HepG2 (cell line): ENCODE measurements around the gene DACH2. TPM values are rescaled to one million over a fixed set of nuclear protein-coding genes. Genes with fewer than 3 reads are reported as not detected.
A peak's percentile ranks its signal among the peaks of the same experiment; 100 is the strongest.

Experiments used
- ATAC-seq: fragments of 200-7000 bp; cut with Tn5 transposase; 3 replicates; pipeline ENCODE4 v1.9.1; 2020; ENCODE audit warnings: mild to moderate bottlenecking, moderate library complexity
- BruUV-seq: library from RNA; stranded (reverse); fragments of 400-500 nt; replicated peaks from 2 replicates; lab custom pipeline; 2021; lab: Mats Ljungman, UMichigan
- CTCF ChIA-PET: fragments of 300-600 bp; formaldehyde crosslinking; extraction: SDS; loops from one replicate; lab custom pipeline; 2021; ENCODE audit warnings: low total read pairs, inconsistent platforms, low intra/inter-chr PET ratio; lab: Yijun Ruan, JAX
- POLR2A ChIA-PET: fragments of 350-600 bp; sonication (Branson Sonifier 250); formaldehyde crosslinking; loops from one replicate; lab custom pipeline; 2020; ENCODE audit warnings: antibody characterized with exemption, inconsistent platforms; lab: Yijun Ruan, JAX
- DNase-seq: peaks from one replicate; pipeline ENCODE4 v3.0.0-alpha.2; 2015; ENCODE audit warnings: low spot score
- FAIRE-seq: peaks from 3 replicates; lab custom pipeline; 2011; peaks lifted over from hg19 to GRCh38; lab: Jason Lieb, UNC
- H2AFZ ChIP-seq: one replicate; pipeline ENCODE4 v1.6.1; 2011; ENCODE audit warnings: low read length, inconsistent platforms
- H3K27ac ChIP-seq: fragments of 300-600 bp; 3 replicates; pipeline ENCODE4 v1.8.0; 2011; ENCODE audit warnings: mixed run types, mild to moderate bottlenecking, mixed read lengths, low read length, inconsistent platforms; ENCODE audit not compliant: insufficient read depth; ENCODE audit errors: extremely low read length
- H3K27me3 ChIP-seq, 2 experiments: fragments of 200-600 bp in 1 of 2; 2 replicates in 1 of 2; 3 replicates in 1 of 2; pipeline versions ENCODE4 v1.6.0 to v1.8.0; 2011; ENCODE audit warnings: low read length in 2 of 2, mild to moderate bottlenecking in 2 of 2, moderate library complexity in 2 of 2, inconsistent platforms in 1 of 2; ENCODE audit not compliant: insufficient read depth in 2 of 2, control insufficient read depth in 1 of 2
- H3K36me3 ChIP-seq, 2 experiments: fragments of 200-600 bp in 1 of 2; replicated peaks in 1 of 2; 2 replicates in 1 of 2; 3 replicates in 1 of 2; pipeline versions ENCODE4 v1.5.1 to v1.8.0; 2011; ENCODE audit warnings: low read length in 2 of 2, inconsistent platforms in 1 of 2; ENCODE audit not compliant: insufficient read depth in 2 of 2, control insufficient read depth in 1 of 2
- H3K4me1 ChIP-seq: 2 replicates; pipeline ENCODE4 v1.5.1; 2012; ENCODE audit warnings: low read length, inconsistent platforms; ENCODE audit not compliant: insufficient read depth
- H3K4me2 ChIP-seq: 2 replicates; pipeline ENCODE4 v1.6.0; 2011; ENCODE audit warnings: low read depth, low read length, inconsistent platforms
- H3K4me3 ChIP-seq, 3 experiments: fragments of 200-600 bp in 1 of 3; sonication (generic), shearing (Covaris generic) in 1 of 3; replicated peaks in 1 of 3; 2 replicates each; pipeline ENCODE4 v1.5.1; 2011 to 2016; ENCODE audit warnings: low read length in 3 of 3, inconsistent platforms in 2 of 3, low read depth in 2 of 3, mild to moderate bottlenecking in 2 of 3, control low read depth in 1 of 3, mixed read lengths in 1 of 3; ENCODE audit not compliant: insufficient read depth in 1 of 3
- H3K79me2 ChIP-seq: one replicate; pipeline ENCODE4 v1.6.1; 2011; ENCODE audit warnings: low read length, inconsistent platforms; ENCODE audit not compliant: insufficient read depth
- H3K9ac ChIP-seq: 2 replicates; pipeline ENCODE4 v1.6.0; 2011; ENCODE audit warnings: mild to moderate bottlenecking, low read depth, low read length, inconsistent platforms; ENCODE audit not compliant: insufficient read depth
- H3K9me3 ChIP-seq: 2 replicates; pipeline ENCODE4 v1.5.1; 2012; ENCODE audit warnings: mild to moderate bottlenecking, low read length
- H4K20me1 ChIP-seq: 2 replicates; pipeline ENCODE4 v1.6.0; 2011; ENCODE audit warnings: inconsistent platforms, mild to moderate bottlenecking, low read length, moderate library complexity; ENCODE audit not compliant: insufficient read depth
- BCL6 ChIP-seq: IDR thresholded peaks from 2 replicates; pipeline ENCODE4 v1.6.1; 2016; ENCODE audit warnings: missing genetic modification reagents, missing compliant biosample characterization
- EP300 ChIP-seq, 3 experiments: sonication (generic) in 1 of 3; formaldehyde crosslinking in 1 of 3; IDR thresholded peaks; 2 replicates each; pipeline versions ENCODE4 v1.5.1 to v1.6.1; 2011 to 2020; ENCODE audit warnings: low read depth in 2 of 3, low read length in 2 of 3, borderline replicate concordance in 1 of 3, improper control_type of control experiment in 1 of 3, mild to moderate bottlenecking in 1 of 3, missing genetic modification reagents in 1 of 3, moderate library complexity in 1 of 3
- FOXA3 ChIP-seq: IDR thresholded peaks from 2 replicates; pipeline ENCODE4 v1.6.1; 2016; ENCODE audit warnings: missing genetic modification reagents, missing compliant biosample characterization
- PHF20 ChIP-seq: sonication (generic); formaldehyde crosslinking; IDR thresholded peaks from 2 replicates; pipeline ENCODE4 v1.5.0; 2020; ENCODE audit warnings: mild to moderate bottlenecking, missing genetic modification reagents
- SIN3B ChIP-seq: fragments of 150-350 bp; IDR thresholded peaks from 2 replicates; pipeline ENCODE4 v1.6.1; 2014; ENCODE audit warnings: low read length
- SKI ChIP-seq: fragments of 450-650 bp; IDR thresholded peaks from one replicate; pipeline ENCODE4 v1.6.1; 2018; ENCODE audit warnings: mild to moderate bottlenecking; ENCODE audit not compliant: partially characterized antibody
- SOX13 ChIP-seq, 3 experiments: fragments of 450-650 bp in 1 of 3; sonication (generic) in 1 of 3; formaldehyde crosslinking in 1 of 3; IDR thresholded peaks in 2 of 3; conservative IDR thresholded peaks in 1 of 3; 2 replicates each; pipeline versions ENCODE4 v1.5.0 to v1.6.1; 2016 to 2020; ENCODE audit warnings: antibody characterized with exemption in 1 of 3, mild to moderate bottlenecking in 1 of 3, missing compliant biosample characterization in 1 of 3, missing genetic modification reagents in 1 of 3, moderate library complexity in 1 of 3
- SOX5 ChIP-seq: IDR thresholded peaks from 2 replicates; pipeline ENCODE4 v1.6.1; 2016; ENCODE audit warnings: borderline replicate concordance
- TCF7 ChIP-seq: sonication (generic); IDR thresholded peaks from 2 replicates; pipeline ENCODE4 v1.6.1; 2016; ENCODE audit warnings: antibody characterized with exemption, low read depth
- UBTF ChIP-seq: sonication (generic); formaldehyde crosslinking; IDR thresholded peaks from 2 replicates; pipeline ENCODE4 v1.4.0; 2020; ENCODE audit warnings: mild to moderate bottlenecking, missing genetic modification reagents
- WGBS: methylation state at CpG from one replicate; pipeline ENCODE4 v1.1.6; 2017; ENCODE audit warnings: low lambda C conversion rate; 5-methylcytosine and 5-hydroxymethylcytosine counted together
- in situ Hi-C: cut with HindIII; loops from 2 replicates; pipeline ENCODE4 v1.10.0; 2017; ENCODE audit warnings: low pct_unique_long_range_greater_than_20kb; ENCODE audit not compliant: extremely low pct_ligation_motif_present
- intact Hi-C: fragments of 100-400 bp; cut with micrococcal nuclease; formaldehyde crosslinking; loops from one replicate; pipeline ENCODE4 v1.10.0; 2022; ENCODE audit not compliant: unreplicated experiment
- polyA plus RNA-seq, 8 experiments: library from polyadenylated mRNA; depleted of rRNA in 3 of 8; stranded (reverse) in 7 of 8; unstranded in 1 of 8; fragments of >200 nt; fragmentation: Illumina TruSeq in 4 of 8; extraction: Trizol in 4 of 8; gene quantifications; 2 replicates each; pipeline versions ENCODE4 v1.2.1 to v1.2.3, GENCODE V29; 2011 to 2016; ENCODE audit warnings: low read depth in 4 of 8, missing spikeins in 1 of 8, mixed read lengths in 1 of 8; ENCODE audit not compliant: insufficient read depth in 1 of 8
- total RNA-seq, 5 experiments: library from RNA; depleted of rRNA; stranded (reverse); fragments of >200 nt; fragmentation: Illumina TruSeq; extraction: Trizol; gene quantifications; 2 replicates each; pipeline ENCODE4 v1.2.3, GENCODE V29; 2016; ENCODE audit warnings: low read depth in 1 of 5

Gene DACH2
- total and polyA plus RNA-seq, 2 of the 13 experiments (the other 11 are each of a cell fraction or from before 2014, with no cell fraction given) = not detected

- ChIA-PET POLR2A (no interaction called here), CTCF (no interaction called here)
- ATAC-seq (peak; percentile 36; the same call in 1 of the 3 replicates), FAIRE-seq (no peak), DNase-seq (peak; percentile 52)
- 0% methylated on average over 1 of the region's 1 CpG for whole genome bisulfite sequencing
- BruUV-seq = no TSS peak
- Histone ChIP-seq H2AFZ (no peak overlapping the region), H3K27ac (peak overlapping the region; percentile 88), H3K4me2 (peak overlapping the region; percentile 56), H3K4me3 (no peak overlapping the region; a peak in 1 of 6 replicates), H3K9ac (peak overlapping the region; percentile 15; the same call in 1 of the 2 replicates), H4K20me1 (no peaks in the 10 kb centered on the region), H3K36me3 (no peaks in the 10 kb centered on the region), H3K79me2 (no peaks in the 10 kb centered on the region), H3K9me3 (no peaks in the 10 kb centered on the region), H3K4me1 (peaks cover 35% of the 10 kb centered on the region), H3K27me3 (no peaks in the 10 kb centered on the region)
- intact Hi-C loops = no loop called here
- in situ Hi-C loops = no loop called here
- TF ChIP-seq TCF7 (0 out of 2 replicates have a peak, but pooled peaks have one; percentile 17), EP300 (IDR thresholded peaks at IDR 0.05; ENCODE audit: low read depth in 2 of 2, low read length in 2 of 2) (peak in 1 of 2 experiments; percentile 62; a peak in 2 of 4 replicates), EP300 (CRISPR knock-in tag; IDR thresholded peaks at IDR 0.05; ENCODE audit: borderline replicate concordance) (no peak), SIN3B (no peak), UBTF (CRISPR knock-in tag) (no peak), SOX5 (CRISPR knock-in tag) (peak; percentile 18; the same call in 1 of the 2 replicates), SKI (no peak), SOX13 (IDR thresholded peaks at IDR 0.05) (no peak), SOX13 (CRISPR knock-in tag; conservative IDR thresholded peaks at IDR 0.05 in 1 of 2, IDR thresholded peaks at IDR 0.05 in 1 of 2) (peak in 1 of 2 experiments; percentile 76; a peak in 2 of 4 replicates), BCL6 (CRISPR knock-in tag) (peak; percentile 35; the same call in 1 of the 2 replicates), FOXA3 (CRISPR knock-in tag) (peak; percentile 44), PHF20 (CRISPR knock-in tag) (no peak)
Observed at GRCh38 chrX:86370927-86371326, 222.7 kb downstream of the DACH2 start.
